GM12874 (cell line): ENCODE data around the gene OXT.

Source experiments
- TF ChIP-seq, protein P1 (sequence below): IDR thresholded peaks from 2 replicates; pipeline ENCODE4 v1.5.1; 2011; ENCODE audit warnings: low read depth, mild to moderate bottlenecking, control low read depth, low read length, moderate library complexity; ENCODE audit not compliant: insufficient read depth

Gene OXT

GRCh38 chr20:3045816-3046676 is 25.4 kb upstream of the OXT start, which contains the start of gene MRPS26:
Gene MRPS26, plus strand, starts transcription at chr20:3046052. Its CDS starts 17 bp downstream, at chr20:3046069.
- TF ChIP-seq, protein P1, sequence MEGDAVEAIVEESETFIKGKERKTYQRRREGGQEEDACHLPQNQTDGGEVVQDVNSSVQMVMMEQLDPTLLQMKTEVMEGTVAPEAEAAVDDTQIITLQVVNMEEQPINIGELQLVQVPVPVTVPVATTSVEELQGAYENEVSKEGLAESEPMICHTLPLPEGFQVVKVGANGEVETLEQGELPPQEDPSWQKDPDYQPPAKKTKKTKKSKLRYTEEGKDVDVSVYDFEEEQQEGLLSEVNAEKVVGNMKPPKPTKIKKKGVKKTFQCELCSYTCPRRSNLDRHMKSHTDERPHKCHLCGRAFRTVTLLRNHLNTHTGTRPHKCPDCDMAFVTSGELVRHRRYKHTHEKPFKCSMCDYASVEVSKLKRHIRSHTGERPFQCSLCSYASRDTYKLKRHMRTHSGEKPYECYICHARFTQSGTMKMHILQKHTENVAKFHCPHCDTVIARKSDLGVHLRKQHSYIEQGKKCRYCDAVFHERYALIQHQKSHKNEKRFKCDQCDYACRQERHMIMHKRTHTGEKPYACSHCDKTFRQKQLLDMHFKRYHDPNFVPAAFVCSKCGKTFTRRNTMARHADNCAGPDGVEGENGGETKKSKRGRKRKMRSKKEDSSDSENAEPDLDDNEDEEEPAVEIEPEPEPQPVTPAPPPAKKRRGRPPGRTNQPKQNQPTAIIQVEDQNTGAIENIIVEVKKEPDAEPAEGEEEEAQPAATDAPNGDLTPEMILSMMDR = no peak

DNA sequence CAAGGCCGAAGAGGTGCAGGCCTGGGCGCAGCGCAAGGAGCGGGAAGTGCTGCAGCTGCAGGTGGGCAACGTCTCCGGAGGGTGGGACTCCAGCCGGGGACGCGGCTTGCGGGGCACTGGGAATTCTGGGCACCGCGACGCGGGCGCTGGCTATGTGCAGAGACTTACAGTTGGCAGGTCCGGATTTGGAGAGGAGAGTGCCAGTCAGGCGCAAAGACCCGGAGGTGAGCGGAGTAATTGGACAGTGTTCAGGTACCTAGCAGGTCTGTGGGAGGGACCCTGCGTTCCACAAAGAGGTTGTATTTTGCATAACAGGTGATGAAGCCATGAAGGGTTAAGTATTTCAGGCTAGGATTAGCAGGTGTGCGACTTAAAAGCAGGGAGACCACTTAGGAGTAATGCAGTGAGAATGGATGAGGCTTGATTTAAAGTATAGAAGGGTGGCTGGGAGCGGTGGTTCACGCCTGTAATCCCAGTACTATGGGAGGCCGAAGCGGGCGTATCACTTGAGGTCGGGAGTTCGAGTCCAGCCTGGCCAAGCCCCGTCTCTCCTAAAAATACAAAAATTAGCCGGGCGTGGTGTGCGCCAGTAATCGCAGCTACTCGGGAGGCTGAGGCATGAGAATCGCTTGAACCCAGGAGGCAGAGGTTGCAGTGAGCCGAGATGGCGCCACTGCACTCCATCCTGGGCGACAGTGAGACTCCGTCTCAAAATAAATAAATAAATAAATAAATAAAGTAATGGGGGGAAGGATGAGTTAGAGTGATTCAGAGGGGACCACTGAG is 24.6 kb upstream of the OXT start:
- TF ChIP-seq, protein P1 = no peak

GRCh38 chr20:3047486-3048419 is 23.7 kb upstream of the OXT start:
- TF ChIP-seq, protein P1 = no peak

- TF ChIP-seq, protein P1 = no peak
These were observed 19.9 kb upstream of the OXT start for GRCh38 chr20:3051385-3052019.

DNA sequence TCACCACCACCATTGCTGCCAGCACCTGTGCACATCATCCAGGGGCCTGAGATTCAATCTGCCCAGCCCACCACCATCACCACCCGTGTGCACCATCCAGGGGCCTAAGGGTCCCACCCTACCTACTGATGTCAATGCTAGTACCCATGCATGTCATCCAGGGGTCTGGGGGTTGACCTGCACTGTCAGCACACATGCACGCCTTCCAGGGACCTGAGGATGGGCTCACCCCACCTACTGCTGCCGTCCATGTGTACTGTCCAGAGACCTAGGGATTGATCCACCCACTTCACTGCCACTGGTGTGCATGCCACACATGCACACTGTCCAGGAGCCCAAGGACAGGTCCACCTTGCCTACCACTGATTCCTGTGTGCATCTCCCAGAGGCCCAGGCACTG is 11.9 kb upstream of the OXT start:
- TF ChIP-seq, protein P1 = no peak

DNA sequence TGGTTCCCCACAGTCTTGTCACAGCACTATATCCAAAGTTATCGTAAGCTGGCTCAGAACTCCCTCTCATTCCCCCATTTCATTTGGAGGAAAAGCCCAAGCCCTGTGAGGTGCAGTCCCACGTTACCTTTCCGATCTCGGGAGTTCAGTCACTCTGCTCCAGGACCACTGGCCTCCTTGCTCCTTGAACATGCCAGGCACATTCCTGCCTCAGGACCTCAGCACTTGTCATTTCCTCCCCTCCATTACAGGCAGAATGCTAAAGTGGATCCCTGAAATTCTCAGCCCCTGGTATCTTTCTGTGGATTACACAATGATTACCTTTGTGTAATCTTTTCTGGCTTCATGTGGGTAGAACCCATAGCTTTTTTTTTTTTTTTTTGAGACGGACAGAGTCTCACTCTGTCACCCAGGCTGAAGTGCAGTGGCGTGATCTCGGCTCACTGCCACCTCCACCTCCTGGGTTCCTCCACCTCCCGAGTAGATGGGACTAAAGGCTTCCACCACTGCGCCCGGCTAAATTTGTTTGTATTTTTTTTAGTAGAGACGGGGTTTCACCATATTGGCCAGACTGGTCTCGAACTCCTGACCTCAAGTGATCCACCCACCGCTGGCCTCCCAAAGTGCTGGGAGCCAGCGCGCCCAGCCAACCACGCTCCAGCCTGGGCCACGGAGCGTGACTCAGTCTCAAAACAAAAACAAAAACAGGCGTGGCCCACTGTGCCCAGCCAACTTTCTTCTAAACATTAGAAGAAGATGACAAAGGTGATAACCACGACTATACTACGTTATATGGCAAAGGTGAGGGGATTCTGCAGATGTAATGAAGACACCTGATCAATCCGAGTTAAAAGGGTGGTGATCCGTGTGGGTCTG is 4.0 kb upstream of the OXT start:
- TF ChIP-seq, protein P1 = no peak
